ENCODE measurements around the gene NFATC3.

Gene NFATC3

GRCh38 chr16:68064791-68065365, 20.3 kb upstream of the NFATC3 start:
- Histone ChIP-seq H3K9ac (ENCODE audit: low read depth, low read length) (no peak overlapping the region), H3K9me3 (ENCODE audit: control insufficient read depth, insufficient read depth, low read length) (no peaks in the 10 kb centered on the region), H3K27me3 (ENCODE audit: control insufficient read depth, insufficient read depth, low read length) (no peaks in the 10 kb centered on the region), H3K36me3 (ENCODE audit: control insufficient read depth, insufficient read depth, low read length) (peaks cover 4% of the 10 kb centered on the region), H3K4me3 (ENCODE audit: low read depth, low read length) (no peak overlapping the region), H3K4me1 (ENCODE audit: control insufficient read depth, insufficient read depth, low read length) (no peaks in the 10 kb centered on the region)

DNA sequence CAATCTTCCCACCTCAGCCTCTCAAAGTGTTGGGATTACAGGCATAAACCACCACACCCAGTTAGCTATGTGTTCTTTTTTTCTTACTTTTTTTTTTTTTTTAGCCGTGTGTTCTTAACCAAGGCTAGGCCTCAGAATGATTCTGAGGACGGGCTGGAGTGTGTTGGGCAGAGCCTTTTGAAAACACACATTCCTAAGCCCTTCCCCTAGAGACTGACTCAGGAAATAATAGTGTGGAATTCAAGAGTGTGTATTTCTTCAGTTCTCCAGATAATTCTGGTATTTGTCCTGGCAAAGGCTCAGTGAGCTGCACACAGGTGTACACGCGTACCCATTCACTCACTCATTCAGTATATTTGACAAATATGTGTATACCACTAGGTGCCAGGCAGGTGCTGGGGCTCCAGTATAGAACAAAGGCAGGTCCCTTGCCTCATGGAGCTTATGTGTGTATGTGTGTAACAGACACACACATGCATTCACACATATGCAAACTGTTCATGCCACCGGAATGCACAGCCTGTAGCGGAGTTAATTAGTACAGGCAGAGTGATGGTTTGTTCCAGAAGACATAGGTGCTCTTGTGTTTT, 19.4 kb upstream of the NFATC3 start:
- Histone ChIP-seq H3K27me3 (ENCODE audit: control insufficient read depth, insufficient read depth, low read length) (no peaks in the 10 kb centered on the region), H3K4me1 (ENCODE audit: control insufficient read depth, insufficient read depth, low read length) (no peaks in the 10 kb centered on the region), H3K9me3 (ENCODE audit: control insufficient read depth, insufficient read depth, low read length) (no peaks in the 10 kb centered on the region), H3K4me3 (ENCODE audit: low read depth, low read length) (no peak overlapping the region), H3K9ac (ENCODE audit: low read depth, low read length) (no peak overlapping the region), H3K36me3 (ENCODE audit: control insufficient read depth, insufficient read depth, low read length) (peaks cover 11% of the 10 kb centered on the region)

GRCh38 chr16:68066763-68067162, 18.4 kb upstream of the NFATC3 start:
- no peaks in the 10 kb centered on the region for H3K4me1 ChIP-seq (ENCODE audit: control insufficient read depth, insufficient read depth, low read length)
- no peak overlapping the region for H3K4me3 ChIP-seq (ENCODE audit: low read depth, low read length)
- H3K9me3 ChIP-seq (ENCODE audit: control insufficient read depth, insufficient read depth, low read length) = no peaks in the 10 kb centered on the region
- H3K36me3 ChIP-seq (ENCODE audit: control insufficient read depth, insufficient read depth, low read length) = peaks cover 16% of the 10 kb centered on the region
- no peaks in the 10 kb centered on the region for H3K27me3 ChIP-seq (ENCODE audit: control insufficient read depth, insufficient read depth, low read length)
- H3K9ac ChIP-seq (ENCODE audit: low read depth, low read length) = no peak overlapping the region

- peaks cover 27% of the 10 kb centered on the region for H3K36me3 ChIP-seq (ENCODE audit: control insufficient read depth, insufficient read depth, low read length)
- no peaks in the 10 kb centered on the region for H3K4me1 ChIP-seq (ENCODE audit: control insufficient read depth, insufficient read depth, low read length)
- no peaks in the 10 kb centered on the region for H3K27me3 ChIP-seq (ENCODE audit: control insufficient read depth, insufficient read depth, low read length)
- H3K9ac ChIP-seq (ENCODE audit: low read depth, low read length) = no peak overlapping the region
- no peaks in the 10 kb centered on the region for H3K9me3 ChIP-seq (ENCODE audit: control insufficient read depth, insufficient read depth, low read length)
- no peak overlapping the region for H3K4me3 ChIP-seq (ENCODE audit: low read depth, low read length)
These were observed 16.2 kb upstream of the NFATC3 start for GRCh38 chr16:68068926-68069325.

DNA sequence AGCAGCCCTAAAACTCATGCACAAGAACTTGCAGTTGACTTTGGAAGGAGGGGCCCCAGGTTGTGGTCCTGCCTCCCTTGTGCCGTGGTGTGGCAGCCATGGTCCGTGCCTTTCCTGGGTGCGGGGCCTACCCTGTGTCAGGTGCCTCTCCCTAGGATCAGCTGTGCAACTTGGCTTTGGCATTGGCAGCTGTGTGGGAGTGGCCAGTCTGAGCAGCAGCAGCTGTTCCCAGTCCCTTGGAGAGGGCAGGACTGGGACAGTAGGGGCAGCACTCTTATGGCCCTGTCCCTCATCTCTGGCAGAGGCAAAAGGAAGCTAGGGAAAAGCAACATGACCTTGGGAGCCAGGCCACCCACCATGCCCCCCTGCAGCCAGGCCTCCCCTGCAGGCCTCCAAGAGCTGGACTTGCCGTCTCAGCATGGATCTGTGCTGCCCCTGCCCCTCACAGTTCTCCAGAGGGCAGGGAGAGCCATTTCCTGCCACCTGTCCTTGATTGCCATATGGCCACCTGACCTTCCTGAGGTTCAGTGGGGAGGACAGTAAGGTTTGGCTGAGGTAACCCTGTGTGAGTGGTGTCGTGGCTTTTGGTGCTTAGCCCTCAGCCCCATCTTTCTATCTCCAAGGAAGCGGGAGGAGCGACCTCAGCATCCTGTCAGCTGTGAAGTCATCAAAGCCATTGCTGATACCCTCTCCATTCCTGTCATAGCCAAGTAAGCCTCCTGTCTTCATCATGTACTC, 15.5 kb upstream of the NFATC3 start:
- Histone ChIP-seq H3K4me3 (ENCODE audit: low read depth, low read length) (no peak overlapping the region), H3K9ac (ENCODE audit: low read depth, low read length) (no peak overlapping the region), H3K36me3 (ENCODE audit: control insufficient read depth, insufficient read depth, low read length) (peaks cover 31% of the 10 kb centered on the region)

DNA sequence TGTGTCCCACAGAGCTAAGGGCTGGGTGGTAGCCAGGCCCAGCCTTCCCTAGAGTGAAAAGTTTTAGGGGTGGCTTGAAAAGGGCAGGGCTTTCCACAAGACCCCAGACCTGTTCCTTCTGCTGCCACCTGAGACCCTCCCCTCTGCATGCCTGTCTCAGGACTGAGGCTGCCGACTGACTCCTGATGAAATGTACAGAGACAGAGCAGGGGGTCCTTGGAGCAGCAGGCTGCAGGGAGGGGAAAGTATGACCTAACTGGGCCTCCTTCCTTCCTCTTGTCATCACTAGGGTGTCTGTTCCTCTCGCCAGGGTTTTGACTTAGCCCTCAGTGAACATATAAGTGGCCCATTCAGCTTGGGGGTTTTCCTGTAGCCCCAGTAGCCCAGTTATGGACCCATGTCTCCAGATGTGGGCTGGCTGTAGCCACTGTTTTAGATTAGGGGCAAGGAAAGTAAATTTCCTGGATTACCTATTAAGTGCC, 14.9 kb upstream of the NFATC3 start:
- Histone ChIP-seq H3K27me3 (ENCODE audit: control insufficient read depth, insufficient read depth, low read length) (no peaks in the 10 kb centered on the region), H3K9me3 (ENCODE audit: control insufficient read depth, insufficient read depth, low read length) (no peaks in the 10 kb centered on the region), H3K4me1 (ENCODE audit: control insufficient read depth, insufficient read depth, low read length) (no peaks in the 10 kb centered on the region), H3K9ac (ENCODE audit: low read depth, low read length) (no peak overlapping the region), H3K4me3 (ENCODE audit: low read depth, low read length) (no peak overlapping the region), H3K36me3 (ENCODE audit: control insufficient read depth, insufficient read depth, low read length) (peaks cover 37% of the 10 kb centered on the region)

More for the DNA sequence above, 15.5 kb upstream of the NFATC3 start:
- Histone ChIP-seq H3K9me3 (ENCODE audit: control insufficient read depth, insufficient read depth, low read length) (no peaks in the 10 kb centered on the region), H3K27me3 (ENCODE audit: control insufficient read depth, insufficient read depth, low read length) (no peaks in the 10 kb centered on the region), H3K4me1 (ENCODE audit: control insufficient read depth, insufficient read depth, low read length) (no peaks in the 10 kb centered on the region)

GRCh38 chr16:68070806-68071517, 14.2 kb upstream of the NFATC3 start:
- Histone ChIP-seq H3K4me3 (ENCODE audit: low read depth, low read length) (no peak overlapping the region), H3K27me3 (ENCODE audit: control insufficient read depth, insufficient read depth, low read length) (no peaks in the 10 kb centered on the region), H3K9ac (ENCODE audit: low read depth, low read length) (no peak overlapping the region), H3K36me3 (ENCODE audit: control insufficient read depth, insufficient read depth, low read length) (peaks cover 42% of the 10 kb centered on the region), H3K9me3 (ENCODE audit: control insufficient read depth, insufficient read depth, low read length) (no peaks in the 10 kb centered on the region), H3K4me1 (ENCODE audit: control insufficient read depth, insufficient read depth, low read length) (no peaks in the 10 kb centered on the region)

GRCh38 chr16:68071518-68071901, 13.7 kb upstream of the NFATC3 start:
- Histone ChIP-seq H3K4me3 (ENCODE audit: low read depth, low read length) (no peak overlapping the region), H3K9me3 (ENCODE audit: control insufficient read depth, insufficient read depth, low read length) (no peaks in the 10 kb centered on the region), H3K36me3 (ENCODE audit: control insufficient read depth, insufficient read depth, low read length) (peaks cover 45% of the 10 kb centered on the region), H3K9ac (ENCODE audit: low read depth, low read length) (no peak overlapping the region), H3K27me3 (ENCODE audit: control insufficient read depth, insufficient read depth, low read length) (no peaks in the 10 kb centered on the region), H3K4me1 (ENCODE audit: control insufficient read depth, insufficient read depth, low read length) (no peaks in the 10 kb centered on the region)

GRCh38 chr16:68072038-68072695, 13.0 kb upstream of the NFATC3 start:
- no peak overlapping the region for H3K9ac ChIP-seq (ENCODE audit: low read depth, low read length)
- no peaks in the 10 kb centered on the region for H3K4me1 ChIP-seq (ENCODE audit: control insufficient read depth, insufficient read depth, low read length)
- no peak overlapping the region for H3K4me3 ChIP-seq (ENCODE audit: low read depth, low read length)
- H3K9me3 ChIP-seq (ENCODE audit: control insufficient read depth, insufficient read depth, low read length) = no peaks in the 10 kb centered on the region
- H3K27me3 ChIP-seq (ENCODE audit: control insufficient read depth, insufficient read depth, low read length) = no peaks in the 10 kb centered on the region
- peaks cover 46% of the 10 kb centered on the region for H3K36me3 ChIP-seq (ENCODE audit: control insufficient read depth, insufficient read depth, low read length)

GRCh38 chr16:68073902-68074760, 11.0 kb upstream of the NFATC3 start:
- Histone ChIP-seq H3K9ac (ENCODE audit: low read depth, low read length) (no peak overlapping the region), H3K27me3 (ENCODE audit: control insufficient read depth, insufficient read depth, low read length) (no peaks in the 10 kb centered on the region), H3K4me1 (ENCODE audit: control insufficient read depth, insufficient read depth, low read length) (no peaks in the 10 kb centered on the region), H3K9me3 (ENCODE audit: control insufficient read depth, insufficient read depth, low read length) (no peaks in the 10 kb centered on the region), H3K4me3 (ENCODE audit: low read depth, low read length) (no peak overlapping the region), H3K36me3 (ENCODE audit: control insufficient read depth, insufficient read depth, low read length) (peaks cover 57% of the 10 kb centered on the region)

All from iPS-15b (cell line).